Uterus (tissue), 2 donors: ENCODE results near the gene PYROXD2.

ENCODE experiments used
- POLR2A ChIP-seq, 2 donors: fragments of 450-650 bp; IDR thresholded peaks; one replicate each; pipeline ENCODE4 v1.6.1; 2016; ENCODE audit warnings: antibody characterized with exemption in 2 of 2, mild to moderate bottlenecking in 1 of 2, moderate library complexity in 1 of 2
- TF ChIP-seq, protein P1 (sequence below), 4 experiments: fragments of 200-600 bp in 2 of 4; fragments of 450-650 bp in 2 of 4; sonication (generic) in 2 of 4; IDR thresholded peaks; one replicate each; pipeline ENCODE4 v1.5.1; 2016 to 2019; ENCODE audit warnings: antibody characterized with exemption in 4 of 4, mild to moderate bottlenecking in 2 of 4, moderate library complexity in 1 of 4

- TF ChIP-seq, protein P1, sequence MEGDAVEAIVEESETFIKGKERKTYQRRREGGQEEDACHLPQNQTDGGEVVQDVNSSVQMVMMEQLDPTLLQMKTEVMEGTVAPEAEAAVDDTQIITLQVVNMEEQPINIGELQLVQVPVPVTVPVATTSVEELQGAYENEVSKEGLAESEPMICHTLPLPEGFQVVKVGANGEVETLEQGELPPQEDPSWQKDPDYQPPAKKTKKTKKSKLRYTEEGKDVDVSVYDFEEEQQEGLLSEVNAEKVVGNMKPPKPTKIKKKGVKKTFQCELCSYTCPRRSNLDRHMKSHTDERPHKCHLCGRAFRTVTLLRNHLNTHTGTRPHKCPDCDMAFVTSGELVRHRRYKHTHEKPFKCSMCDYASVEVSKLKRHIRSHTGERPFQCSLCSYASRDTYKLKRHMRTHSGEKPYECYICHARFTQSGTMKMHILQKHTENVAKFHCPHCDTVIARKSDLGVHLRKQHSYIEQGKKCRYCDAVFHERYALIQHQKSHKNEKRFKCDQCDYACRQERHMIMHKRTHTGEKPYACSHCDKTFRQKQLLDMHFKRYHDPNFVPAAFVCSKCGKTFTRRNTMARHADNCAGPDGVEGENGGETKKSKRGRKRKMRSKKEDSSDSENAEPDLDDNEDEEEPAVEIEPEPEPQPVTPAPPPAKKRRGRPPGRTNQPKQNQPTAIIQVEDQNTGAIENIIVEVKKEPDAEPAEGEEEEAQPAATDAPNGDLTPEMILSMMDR (IDR thresholded peaks at IDR 0.05): no peak
- TF ChIP-seq POLR2A (IDR thresholded peaks at IDR 0.05): no peak
These were observed 51.8 kb downstream of the PYROXD2 start for GRCh38 chr10:98363220-98363619.
